Cardiac fibroblast (primary cell): ENCODE measurements around the gene KCNAB1.

Source experiments
- DNase-seq, 2 donors: peaks; one replicate each; pipeline versions ENCODE4 v3.0.0 to v3.0.0-alpha.2; 2010; ENCODE audit warnings: low read depth in 2 of 2
- H3K4me3 ChIP-seq, 2 donors: replicated peaks in 1 of 2; 1 replicate in 1 of 2; 2 replicates in 1 of 2; pipeline ENCODE4 v1.5.1; 2011; ENCODE audit warnings: low read depth in 2 of 2, low read length in 2 of 2, mild to moderate bottlenecking in 2 of 2, moderate library complexity in 1 of 2
- CTCF ChIP-seq: IDR thresholded peaks from one replicate; pipeline ENCODE4 v1.5.1; 2011; ENCODE audit warnings: low read depth, mild to moderate bottlenecking, low read length, inconsistent platforms

KCNAB1 gene

GRCh38 chr3:156353563-156353962 is 233.2 kb downstream of the KCNAB1 start:
- TF ChIP-seq CTCF = no peak
- no peak overlapping the region for H3K4me3 ChIP-seq
- peak; percentile 6 to 22 for DNase-seq

- TF ChIP-seq CTCF = no peak
- H3K4me3 ChIP-seq = no peak overlapping the region
- DNase-seq = peak in 1 of 2 donors; percentile 33
These were observed 236.4 kb downstream of the KCNAB1 start for GRCh38 chr3:156356537-156357363.

- H3K4me3 ChIP-seq = no peak overlapping the region
- no peak for DNase-seq
- no peak for TF ChIP-seq CTCF
These were observed 237.9 kb downstream of the KCNAB1 start for GRCh38 chr3:156358232-156358631.

GRCh38 chr3:156359368-156359767 is 239.0 kb downstream of the KCNAB1 start:
- no peak overlapping the region for H3K4me3 ChIP-seq
- no peak for TF ChIP-seq CTCF
- DNase-seq = no peak

- DNase-seq = no peak
- TF ChIP-seq CTCF = no peak
- H3K4me3 ChIP-seq = no peak overlapping the region
These were observed 239.7 kb downstream of the KCNAB1 start for GRCh38 chr3:156360083-156360482.

GRCh38 chr3:156360963-156361362 is 240.6 kb downstream of the KCNAB1 start:
- TF ChIP-seq CTCF = no peak
- DNase-seq = no peak
- H3K4me3 ChIP-seq = no peak overlapping the region
